ENCODE measurements around the gene LRRK2.

LRRK2 gene

GRCh38 chr12:40212566-40212965 lies 12.2 kb upstream of the LRRK2 start:
- no peak overlapping the region for H3K4me3 ChIP-seq (ENCODE audit: low read depth, low read length)
- TF ChIP-seq CTCF (IDR thresholded peaks at IDR 0.05; ENCODE audit: low read depth, low read length) = no peak

- TF ChIP-seq CTCF (IDR thresholded peaks at IDR 0.05; ENCODE audit: low read depth, low read length) = no peak
- H3K4me3 ChIP-seq (ENCODE audit: low read depth, low read length) = no peak overlapping the region
Observed at GRCh38 chr12:40215982-40216381, 8.8 kb upstream of the LRRK2 start.

DNA sequence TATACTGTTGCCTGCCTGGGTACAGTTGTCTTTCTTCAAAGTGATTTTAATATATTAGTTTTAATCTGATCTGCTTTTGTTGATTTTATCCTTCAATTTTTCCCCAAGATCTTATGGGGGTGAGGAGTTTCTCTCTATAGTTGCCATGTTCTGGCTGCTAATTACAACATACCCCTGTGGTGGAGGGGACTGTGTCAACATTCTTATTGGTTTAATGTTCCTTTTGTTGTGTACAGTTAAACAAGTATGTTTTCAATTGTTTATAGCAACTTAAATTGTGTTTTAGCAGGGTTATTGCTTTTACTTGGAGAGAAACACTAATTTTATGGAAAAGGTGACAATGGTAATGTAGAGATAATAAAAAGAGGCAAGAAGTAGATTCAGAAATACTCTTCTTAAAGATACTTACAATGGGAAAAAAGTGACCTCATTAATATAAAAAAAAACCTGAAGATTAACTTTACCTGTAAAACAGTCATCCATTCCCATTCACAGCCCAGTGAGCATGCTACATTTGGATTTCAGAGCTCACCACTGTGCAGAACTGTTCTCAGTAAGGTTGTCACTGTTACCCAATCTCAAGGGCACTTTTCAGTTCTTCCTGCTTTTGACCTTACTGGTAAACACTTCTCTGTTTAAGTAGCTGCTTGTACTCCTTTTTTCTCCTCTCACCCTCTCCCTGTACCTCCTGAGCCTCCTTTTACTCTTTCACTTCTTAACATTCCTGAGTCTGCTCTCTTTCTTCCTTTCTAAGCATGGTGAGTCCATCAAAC lies 8.1 kb upstream of the LRRK2 start:
- no peak overlapping the region for H3K4me3 ChIP-seq (ENCODE audit: low read depth, low read length)
- no peak for TF ChIP-seq CTCF (IDR thresholded peaks at IDR 0.05; ENCODE audit: low read depth, low read length)

DNA sequence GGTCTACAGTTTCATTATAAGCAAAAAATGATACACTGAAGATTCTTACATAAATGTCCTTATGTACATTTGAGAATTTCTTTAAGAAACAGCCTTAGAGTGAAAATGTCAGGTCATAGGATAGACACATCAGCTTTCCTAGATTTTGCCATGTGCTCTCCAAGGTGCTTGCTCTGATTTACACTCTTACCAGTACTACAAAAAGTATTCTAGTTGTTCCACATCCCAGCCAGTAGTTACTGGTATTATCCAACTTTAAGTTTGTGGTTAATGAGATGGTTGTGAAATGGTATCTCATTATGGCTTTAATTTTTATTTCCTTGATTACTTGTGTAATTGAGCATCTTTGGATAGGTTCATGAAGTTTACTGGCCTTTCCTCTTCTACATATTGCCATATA lies 5.0 kb upstream of the LRRK2 start:
- H3K4me3 ChIP-seq (ENCODE audit: low read depth, low read length) = no peak overlapping the region
- TF ChIP-seq CTCF (IDR thresholded peaks at IDR 0.05; ENCODE audit: low read depth, low read length) = no peak

DNA sequence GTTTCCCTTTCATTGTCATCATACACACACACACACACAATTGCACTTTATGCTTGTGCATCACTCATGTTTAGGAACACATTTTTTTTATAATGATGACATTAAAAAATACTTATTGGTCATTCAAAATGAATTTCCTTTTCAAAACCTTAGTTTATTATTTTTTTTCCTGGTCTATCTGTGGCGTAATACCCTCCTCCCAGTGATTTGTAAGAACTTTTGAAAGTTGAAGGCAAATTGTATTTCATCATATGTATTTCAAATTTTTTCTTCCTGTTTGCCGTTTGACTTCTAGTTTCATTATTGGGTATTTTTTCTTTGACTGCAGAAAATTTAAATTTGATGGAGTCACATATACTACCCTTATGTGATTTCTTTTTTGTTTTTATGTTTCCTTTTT lies 2.5 kb upstream of the LRRK2 start:
- no peak overlapping the region for H3K4me3 ChIP-seq (ENCODE audit: low read depth, low read length)
- TF ChIP-seq CTCF (IDR thresholded peaks at IDR 0.05; ENCODE audit: low read depth, low read length) = no peak

- peak overlapping the region; percentile 75 for H3K4me3 ChIP-seq (ENCODE audit: low read depth, low read length)
- no peak for TF ChIP-seq CTCF (IDR thresholded peaks at IDR 0.05; ENCODE audit: low read depth, low read length)
Observed at GRCh38 chr12:40223646-40224045, 1.2 kb upstream of the LRRK2 start.

- TF ChIP-seq CTCF (IDR thresholded peaks at IDR 0.05; ENCODE audit: low read depth, low read length) = no peak
- peak overlapping the region; percentile 75 for H3K4me3 ChIP-seq (ENCODE audit: low read depth, low read length)
Observed at GRCh38 chr12:40225337-40225983, 663 bp downstream of the LRRK2 start.
